Measurements from ENCODE around the gene COL27A1. TPM values are rescaled to one million over a fixed set of nuclear protein-coding genes. Genes with fewer than 3 reads are reported as not detected.

The COL27A1 gene
- total and polyA plus RNA-seq, 2 donors: 12.6 to 24.0 TPM

GRCh38 chr9:114140401-114140800 lies 14.9 kb upstream of the COL27A1 start:
- WGBS: 97% methylated on average over 2 of the region's 2 CpGs
- Histone ChIP-seq H3K27ac (ENCODE audit: low read depth in 1 of 2, low read length in 1 of 2) (no peak overlapping the region), H3K9me3 (ENCODE audit: control insufficient read depth in 2 of 2, insufficient read depth in 1 of 2, low read length in 1 of 2) (no peaks in the 10 kb centered on the region), H3K4me3 (ENCODE audit: low read length in 2 of 2) (no peak overlapping the region), H3K4me1 (ENCODE audit: control insufficient read depth in 2 of 2, insufficient read depth in 2 of 2, low read length in 2 of 2) (no peaks in the 10 kb centered on the region), H3K27me3 (ENCODE audit: control insufficient read depth in 2 of 2, insufficient read depth in 1 of 2, low read length in 1 of 2) (peaks cover 0 to 4% of the 10 kb centered on the region in 2 donors), H3K36me3 (ENCODE audit: control insufficient read depth in 2 of 2, insufficient read depth in 2 of 2, low read length in 1 of 2) (no peaks in the 10 kb centered on the region)
- DNase-seq (ENCODE audit: low read depth in 6 of 9, low spot score in 9 of 9): no peak

DNA sequence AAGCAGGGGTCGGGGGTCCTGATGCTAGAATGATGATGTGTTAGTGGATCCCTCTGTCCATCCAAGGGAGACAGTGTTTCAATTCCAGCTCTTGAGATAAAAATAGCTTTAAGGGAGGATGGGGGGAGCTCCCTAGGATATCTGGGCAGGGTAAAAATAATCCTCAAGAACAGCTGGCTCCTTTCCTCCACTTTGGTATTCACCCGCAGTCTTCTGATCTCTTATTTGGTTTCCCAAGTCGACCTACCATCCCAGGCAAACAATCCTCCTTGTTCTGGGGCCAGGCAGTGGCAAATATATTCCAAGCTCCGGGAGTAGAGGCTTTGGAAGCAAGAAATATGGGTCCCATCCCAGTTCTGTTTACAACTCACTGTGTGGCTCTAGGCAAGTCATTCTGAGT lies 14.5 kb upstream of the COL27A1 start:
- Histone ChIP-seq H3K36me3 (ENCODE audit: control insufficient read depth in 2 of 2, insufficient read depth in 2 of 2, low read length in 1 of 2) (no peaks in the 10 kb centered on the region), H3K27ac (ENCODE audit: low read depth in 1 of 2, low read length in 1 of 2) (no peak overlapping the region), H3K9me3 (ENCODE audit: control insufficient read depth in 2 of 2, insufficient read depth in 1 of 2, low read length in 1 of 2) (no peaks in the 10 kb centered on the region), H3K4me3 (ENCODE audit: low read length in 2 of 2) (no peak overlapping the region), H3K4me1 (ENCODE audit: control insufficient read depth in 2 of 2, insufficient read depth in 2 of 2, low read length in 2 of 2) (no peaks in the 10 kb centered on the region), H3K27me3 (ENCODE audit: control insufficient read depth in 2 of 2, insufficient read depth in 1 of 2, low read length in 1 of 2) (peaks cover 0 to 4% of the 10 kb centered on the region in 2 donors)
- DNase-seq (ENCODE audit: low read depth in 6 of 9, low spot score in 9 of 9): no peak
- WGBS: 82% methylated on average over 4 of the region's 4 CpGs

DNA sequence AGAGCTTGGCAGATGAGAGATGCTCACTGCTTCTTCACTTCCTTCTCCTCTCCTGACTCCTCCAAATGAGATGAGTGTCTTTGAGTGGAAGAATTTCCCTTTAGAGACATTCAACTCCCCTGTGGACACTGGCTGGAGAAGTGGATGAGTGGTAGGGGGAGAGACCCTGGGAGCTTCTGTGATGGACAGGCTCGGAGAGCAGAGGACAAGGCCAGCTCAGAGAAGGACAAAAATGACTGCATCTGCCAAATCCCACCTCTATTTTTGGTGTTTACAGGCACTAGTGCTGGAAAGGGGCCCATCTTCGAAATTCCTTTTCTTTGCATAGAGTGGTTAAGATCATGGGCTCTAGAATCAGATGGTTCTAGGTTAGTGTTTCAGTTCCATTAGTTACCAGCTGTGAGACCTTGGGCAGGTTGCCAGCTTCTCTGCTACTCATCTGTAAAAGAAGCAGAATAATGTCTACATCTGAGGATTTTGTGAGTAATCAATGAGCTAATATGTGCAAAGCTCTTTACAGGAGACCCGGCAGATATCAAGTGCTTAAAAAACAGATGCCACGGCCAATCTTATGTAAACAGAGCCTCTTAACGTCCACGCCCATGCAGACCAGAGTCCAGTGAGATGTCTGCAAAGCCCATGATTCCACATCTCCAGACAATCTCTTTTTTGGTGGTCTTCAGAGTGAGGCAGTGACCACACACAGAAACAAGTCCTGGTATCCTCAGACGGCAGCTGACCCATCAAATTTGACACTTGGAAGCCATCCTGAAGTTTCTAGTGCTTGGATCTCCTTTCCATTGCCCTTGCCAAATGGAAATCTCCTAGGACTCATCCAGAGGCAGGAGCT lies 13.6 kb upstream of the COL27A1 start:
- 91% methylated on average over 7 of the region's 7 CpGs for WGBS
- H3K27me3 ChIP-seq (ENCODE audit: control insufficient read depth in 2 of 2, insufficient read depth in 1 of 2, low read length in 1 of 2): peaks cover 0 to 4% of the 10 kb centered on the region in 2 donors
- no peak overlapping the region for H3K4me3 ChIP-seq (ENCODE audit: low read length in 2 of 2)
- no peak overlapping the region for H3K27ac ChIP-seq (ENCODE audit: low read depth in 1 of 2, low read length in 1 of 2)
- no peaks in the 10 kb centered on the region for H3K36me3 ChIP-seq (ENCODE audit: control insufficient read depth in 2 of 2, insufficient read depth in 2 of 2, low read length in 1 of 2)
- DNase-seq (ENCODE audit: low read depth in 6 of 9, low spot score in 9 of 9): no peak
- no peaks in the 10 kb centered on the region for H3K4me1 ChIP-seq (ENCODE audit: control insufficient read depth in 2 of 2, insufficient read depth in 2 of 2, low read length in 2 of 2)
- no peaks in the 10 kb centered on the region for H3K9me3 ChIP-seq (ENCODE audit: control insufficient read depth in 2 of 2, insufficient read depth in 1 of 2, low read length in 1 of 2)

GRCh38 chr9:114143234-114143633 lies 12.1 kb upstream of the COL27A1 start:
- H3K9me3 ChIP-seq (ENCODE audit: control insufficient read depth in 2 of 2, insufficient read depth in 1 of 2, low read length in 1 of 2): no peaks in the 10 kb centered on the region
- 96% methylated on average over 5 of the region's 5 CpGs for WGBS
- peaks cover 0 to 4% of the 10 kb centered on the region in 2 donors for H3K27me3 ChIP-seq (ENCODE audit: control insufficient read depth in 2 of 2, insufficient read depth in 1 of 2, low read length in 1 of 2)
- H3K4me3 ChIP-seq (ENCODE audit: low read length in 2 of 2): no peak overlapping the region
- no peak for DNase-seq (ENCODE audit: low read depth in 6 of 9, low spot score in 9 of 9)
- H3K4me1 ChIP-seq (ENCODE audit: control insufficient read depth in 2 of 2, insufficient read depth in 2 of 2, low read length in 2 of 2): no peaks in the 10 kb centered on the region
- no peaks in the 10 kb centered on the region for H3K36me3 ChIP-seq (ENCODE audit: control insufficient read depth in 2 of 2, insufficient read depth in 2 of 2, low read length in 1 of 2)
- no peak overlapping the region for H3K27ac ChIP-seq (ENCODE audit: low read depth in 1 of 2, low read length in 1 of 2)

DNA sequence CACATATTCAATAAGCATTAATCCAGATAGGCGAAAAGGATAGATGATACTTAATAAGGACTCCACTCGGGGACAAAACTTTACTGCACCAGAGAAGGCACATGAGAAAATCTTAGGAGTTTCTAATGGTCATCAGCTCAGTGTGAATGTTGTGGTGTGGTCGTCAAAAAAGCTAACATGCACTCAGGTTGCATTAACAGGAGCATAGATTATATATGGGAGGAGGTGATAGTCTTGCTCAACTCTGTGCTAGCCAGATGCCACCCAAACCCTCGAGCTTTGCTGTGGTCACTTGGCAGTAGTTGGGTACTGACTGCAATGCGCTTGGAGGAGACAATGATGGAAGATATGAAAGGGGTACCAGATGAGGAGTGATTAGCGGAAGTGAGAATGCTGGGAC lies 8.6 kb upstream of the COL27A1 start:
- WGBS: 91% methylated on average over 6 of the region's 6 CpGs
- no peak overlapping the region for H3K27ac ChIP-seq (ENCODE audit: low read depth in 1 of 2, low read length in 1 of 2)
- H3K4me1 ChIP-seq (ENCODE audit: control insufficient read depth in 2 of 2, insufficient read depth in 2 of 2, low read length in 2 of 2): no peaks in the 10 kb centered on the region
- H3K9me3 ChIP-seq (ENCODE audit: control insufficient read depth in 2 of 2, insufficient read depth in 1 of 2, low read length in 1 of 2): no peaks in the 10 kb centered on the region
- DNase-seq (ENCODE audit: low read depth in 6 of 9, low spot score in 9 of 9): no peak
- peaks cover under 1 to 14% of the 10 kb centered on the region in 2 donors for H3K27me3 ChIP-seq (ENCODE audit: control insufficient read depth in 2 of 2, insufficient read depth in 1 of 2, low read length in 1 of 2)
- H3K4me3 ChIP-seq (ENCODE audit: low read length in 2 of 2): no peak overlapping the region
- H3K36me3 ChIP-seq (ENCODE audit: control insufficient read depth in 2 of 2, insufficient read depth in 2 of 2, low read length in 1 of 2): no peaks in the 10 kb centered on the region

GRCh38 chr9:114149181-114149580 lies 6.2 kb upstream of the COL27A1 start:
- Histone ChIP-seq H3K36me3 (ENCODE audit: control insufficient read depth in 2 of 2, insufficient read depth in 2 of 2, low read length in 1 of 2) (no peaks in the 10 kb centered on the region), H3K27me3 (ENCODE audit: control insufficient read depth in 2 of 2, insufficient read depth in 1 of 2, low read length in 1 of 2) (peaks cover 19 to 36% of the 10 kb centered on the region in 2 donors), H3K4me3 (ENCODE audit: low read length in 2 of 2) (no peak overlapping the region), H3K27ac (ENCODE audit: low read depth in 1 of 2, low read length in 1 of 2) (no peak overlapping the region), H3K4me1 (ENCODE audit: control insufficient read depth in 2 of 2, insufficient read depth in 2 of 2, low read length in 2 of 2) (no peaks in the 10 kb centered on the region), H3K9me3 (ENCODE audit: control insufficient read depth in 2 of 2, insufficient read depth in 1 of 2, low read length in 1 of 2) (no peaks in the 10 kb centered on the region)
- DNase-seq (ENCODE audit: low read depth in 6 of 9, low spot score in 9 of 9): no peak
- WGBS: 97% methylated on average over 5 of the region's 5 CpGs

DNA sequence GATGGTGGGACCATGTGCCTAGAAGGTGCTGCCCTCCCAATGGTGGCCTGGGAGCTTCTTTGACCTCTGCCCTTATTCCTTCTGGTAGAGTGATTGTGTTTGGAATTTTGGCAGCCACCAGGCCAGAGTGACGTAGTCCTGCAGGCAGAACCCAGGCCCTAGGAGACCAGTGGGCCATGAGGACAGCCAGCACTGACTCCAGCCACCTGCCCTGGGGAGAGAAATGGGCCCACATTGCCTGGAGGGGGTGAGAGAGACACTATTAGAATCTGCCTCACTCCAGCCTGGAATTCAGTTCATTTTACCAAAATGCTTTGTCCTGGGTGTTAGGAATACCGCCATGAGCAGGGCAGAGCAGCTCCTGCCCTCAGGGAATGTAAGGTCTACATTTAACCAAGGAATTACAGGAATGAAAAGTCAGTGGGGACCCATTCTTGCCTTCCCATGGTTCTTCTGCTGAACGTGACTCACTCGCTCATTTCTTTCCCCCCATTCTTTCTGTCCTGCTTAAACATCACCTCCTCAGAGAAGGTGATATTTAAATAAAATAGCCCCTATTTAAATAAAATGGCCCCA lies 5.5 kb upstream of the COL27A1 start:
- Histone ChIP-seq H3K9me3 (ENCODE audit: control insufficient read depth in 2 of 2, insufficient read depth in 1 of 2, low read length in 1 of 2) (peaks cover 0 to 3% of the 10 kb centered on the region in 2 donors), H3K27ac (ENCODE audit: low read depth in 1 of 2, low read length in 1 of 2) (no peak overlapping the region), H3K36me3 (ENCODE audit: control insufficient read depth in 2 of 2, insufficient read depth in 2 of 2, low read length in 1 of 2) (no peaks in the 10 kb centered on the region), H3K4me1 (ENCODE audit: control insufficient read depth in 2 of 2, insufficient read depth in 2 of 2, low read length in 2 of 2) (no peaks in the 10 kb centered on the region), H3K27me3 (ENCODE audit: control insufficient read depth in 2 of 2, insufficient read depth in 1 of 2, low read length in 1 of 2) (peaks cover 25 to 43% of the 10 kb centered on the region in 2 donors), H3K4me3 (ENCODE audit: low read length in 2 of 2) (no peak overlapping the region)
- WGBS: 94% methylated on average over 4 of the region's 4 CpGs
- DNase-seq (ENCODE audit: low read depth in 6 of 9, low spot score in 9 of 9): no peak

GRCh38 chr9:114150608-114151007 lies 4.7 kb upstream of the COL27A1 start:
- H3K36me3 ChIP-seq (ENCODE audit: control insufficient read depth in 2 of 2, insufficient read depth in 2 of 2, low read length in 1 of 2): no peaks in the 10 kb centered on the region
- no peak overlapping the region for H3K4me3 ChIP-seq (ENCODE audit: low read length in 2 of 2)
- no peak overlapping the region for H3K27ac ChIP-seq (ENCODE audit: low read depth in 1 of 2, low read length in 1 of 2)
- DNase-seq (ENCODE audit: low read depth in 6 of 9, low spot score in 9 of 9): no peak
- H3K27me3 ChIP-seq (ENCODE audit: control insufficient read depth in 2 of 2, insufficient read depth in 1 of 2, low read length in 1 of 2): peaks cover 33 to 48% of the 10 kb centered on the region in 2 donors
- H3K4me1 ChIP-seq (ENCODE audit: control insufficient read depth in 2 of 2, insufficient read depth in 2 of 2, low read length in 2 of 2): no peaks in the 10 kb centered on the region
- whole genome bisulfite sequencing: 86% methylated on average over 8 of the region's 8 CpGs
- H3K9me3 ChIP-seq (ENCODE audit: control insufficient read depth in 2 of 2, insufficient read depth in 1 of 2, low read length in 1 of 2): peaks cover 0 to 3% of the 10 kb centered on the region in 2 donors

DNA sequence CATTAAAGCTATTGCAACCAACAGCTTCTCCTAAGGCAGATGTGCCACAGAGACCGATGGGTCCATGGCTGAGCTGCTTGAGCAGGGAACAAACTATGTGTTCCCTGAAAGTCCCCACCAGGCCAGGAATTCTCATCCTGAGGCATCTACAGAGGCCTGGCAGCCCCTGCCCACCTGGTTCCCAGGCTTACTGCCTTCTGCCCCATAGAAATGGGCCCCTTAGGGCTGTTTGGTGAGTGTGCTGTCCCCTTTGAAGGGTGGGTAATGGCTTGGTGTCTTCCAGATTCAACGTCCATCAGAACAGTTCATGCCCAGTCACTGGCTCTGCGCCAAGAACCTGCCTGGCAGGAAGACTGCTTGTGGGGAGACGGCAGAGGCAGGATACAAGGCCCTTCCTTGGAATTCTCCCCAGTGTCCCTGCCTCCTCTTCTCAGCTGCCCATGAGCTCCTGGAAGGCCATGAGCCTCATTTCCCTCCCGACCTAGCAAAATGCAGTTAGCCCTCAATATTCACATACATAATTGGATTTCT lies 3.8 kb upstream of the COL27A1 start:
- 90% methylated on average over 5 of the region's 5 CpGs for WGBS
- DNase-seq (ENCODE audit: low read depth in 6 of 9, low spot score in 9 of 9): no peak
- H3K27me3 ChIP-seq (ENCODE audit: control insufficient read depth in 2 of 2, insufficient read depth in 1 of 2, low read length in 1 of 2): peaks cover 42 to 55% of the 10 kb centered on the region in 2 donors

More for the DNA sequence above, 3.8 kb upstream of the COL27A1 start:
- no peak overlapping the region for H3K4me3 ChIP-seq (ENCODE audit: low read length in 2 of 2)
- peaks cover 0 to 3% of the 10 kb centered on the region in 2 donors for H3K9me3 ChIP-seq (ENCODE audit: control insufficient read depth in 2 of 2, insufficient read depth in 1 of 2, low read length in 1 of 2)
- no peak overlapping the region for H3K27ac ChIP-seq (ENCODE audit: low read depth in 1 of 2, low read length in 1 of 2)
- no peaks in the 10 kb centered on the region for H3K36me3 ChIP-seq (ENCODE audit: control insufficient read depth in 2 of 2, insufficient read depth in 2 of 2, low read length in 1 of 2)
- no peaks in the 10 kb centered on the region for H3K4me1 ChIP-seq (ENCODE audit: control insufficient read depth in 2 of 2, insufficient read depth in 2 of 2, low read length in 2 of 2)
